T-cell (primary cell): ENCODE measurements around the gene ACSL4. TPM values are rescaled to one million over a fixed set of nuclear protein-coding genes. Genes with fewer than 3 reads are reported as not detected.

Experiments
- ATAC-seq, 4 experiments: fragments of 200-7000 bp in 3 of 4; fragments of 150-1000 bp in 1 of 4; cut with Tn5 transposase; replicated peaks in 1 of 4; 1 replicate in 3 of 4; 2 replicates in 1 of 4; pipeline ENCODE4 v1.10.0; 2021; ENCODE audit warnings: moderate library complexity in 3 of 4, mild to moderate bottlenecking in 2 of 4, moderate number of reproducible peaks in 1 of 4
- CTCF ChIA-PET, 2 donors: fragments of 300-600 bp; sonication (Branson Sonifier 250); formaldehyde crosslinking; loops; one replicate each; lab custom pipeline; 2022; ENCODE audit warnings: antibody characterized with exemption in 2 of 2; lab: Charles Lee
- POLR2A ChIA-PET, 2 donors: fragments of 300-600 bp; sonication (Branson Sonifier 250); formaldehyde crosslinking; loops; one replicate each; lab custom pipeline; 2022; ENCODE audit warnings: antibody characterized with exemption in 2 of 2; lab: Charles Lee
- DNase-seq, 35 experiments: peaks; one replicate each; pipeline versions ENCODE4 v3.0.0 to v3.0.0-alpha.2; 2013 to 2023
- H3K27ac ChIP-seq: one replicate; pipeline ENCODE4 v1.5.1; 2013; ENCODE audit warnings: low read length
- H3K27me3 ChIP-seq, 2 experiments: replicated peaks in 1 of 2; 1 replicate in 1 of 2; 2 replicates in 1 of 2; pipeline versions ENCODE4 v1.6.1 to v1.7.0; 2013; ENCODE audit warnings: low read length in 1 of 2, mixed read lengths in 1 of 2; ENCODE audit not compliant: control insufficient read depth in 2 of 2, insufficient read depth in 2 of 2; ENCODE audit errors: extremely low read depth in 1 of 2
- H3K36me3 ChIP-seq, 2 donors: 1 replicate in 1 of 2; 2 replicates in 1 of 2; pipeline versions ENCODE4 v1.6.1 to v1.7.0; 2013; ENCODE audit warnings: low read length in 1 of 2; ENCODE audit not compliant: control insufficient read depth in 2 of 2, insufficient read depth in 1 of 2; ENCODE audit errors: extremely low read depth in 1 of 2
- H3K4me1 ChIP-seq, 2 experiments: 1 replicate in 1 of 2; 2 replicates in 1 of 2; pipeline versions ENCODE4 v1.6.1 to v1.7.0; 2013; ENCODE audit warnings: low read length in 2 of 2, mixed read lengths in 1 of 2; ENCODE audit not compliant: insufficient read depth in 2 of 2, control insufficient read depth in 1 of 2; ENCODE audit errors: extremely low read depth in 1 of 2
- H3K4me3 ChIP-seq, 2 donors: 1 replicate in 1 of 2; 2 replicates in 1 of 2; pipeline versions ENCODE4 v1.5.1 to v1.7.0; 2013; ENCODE audit warnings: mild to moderate bottlenecking in 2 of 2, low read length in 1 of 2, moderate library complexity in 1 of 2; ENCODE audit not compliant: control insufficient read depth in 1 of 2; ENCODE audit errors: extremely low read depth in 1 of 2
- H3K9me3 ChIP-seq: 2 replicates; pipeline ENCODE4 v1.7.0; 2013
- H3K27ac Mint-ChIP-seq, 2 donors: one replicate each; pipeline ENCODE4 v1.8.0; 2020 to 2021; ENCODE audit warnings: mild to moderate bottlenecking in 2 of 2, mixed read lengths in 2 of 2
- H3K27me3 Mint-ChIP-seq, 2 donors: one replicate each; pipeline ENCODE4 v1.8.0; 2021 to 2022; ENCODE audit warnings: mixed read lengths in 2 of 2
- H3K36me3 Mint-ChIP-seq: one replicate; pipeline ENCODE4 v1.8.0; 2021; ENCODE audit warnings: mixed read lengths
- H3K4me1 Mint-ChIP-seq, 3 donors: one replicate each; pipeline ENCODE4 v1.8.0; 2020 to 2022; ENCODE audit warnings: mixed read lengths in 3 of 3, mild to moderate bottlenecking in 1 of 3
- H3K4me3 Mint-ChIP-seq, 3 donors: one replicate each; pipeline ENCODE4 v1.8.0; 2020 to 2022; ENCODE audit warnings: mild to moderate bottlenecking in 3 of 3, mixed read lengths in 3 of 3, moderate library complexity in 3 of 3
- H3K9me3 Mint-ChIP-seq, 3 donors: one replicate each; pipeline ENCODE4 v1.8.0; 2020 to 2022; ENCODE audit warnings: mixed read lengths in 3 of 3
- WGBS: methylation state at CpG from one replicate; pipeline ENCODE4 v1.1.5; 2013; ENCODE audit warnings: missing lambda C conversion rate; ENCODE audit not compliant: insufficient coverage; 5-methylcytosine and 5-hydroxymethylcytosine counted together
- total RNA-seq, 35 experiments: library from RNA in 6 of 35; stranded (reverse) in 6 of 35; fragments of 120-200 nt in 1 of 35; gene quantifications; one replicate each; pipeline versions ENCODE4 v1.2.1 to v1.2.4 and lab custom pipeline; 2013 to 2026

Gene ACSL4
- total RNA-seq, 5 donors from 2014 or later (not counting 1 experiment from before 2014, with no cell fraction given): 16.0 to 27.3 (median 17.1) TPM

DNA sequence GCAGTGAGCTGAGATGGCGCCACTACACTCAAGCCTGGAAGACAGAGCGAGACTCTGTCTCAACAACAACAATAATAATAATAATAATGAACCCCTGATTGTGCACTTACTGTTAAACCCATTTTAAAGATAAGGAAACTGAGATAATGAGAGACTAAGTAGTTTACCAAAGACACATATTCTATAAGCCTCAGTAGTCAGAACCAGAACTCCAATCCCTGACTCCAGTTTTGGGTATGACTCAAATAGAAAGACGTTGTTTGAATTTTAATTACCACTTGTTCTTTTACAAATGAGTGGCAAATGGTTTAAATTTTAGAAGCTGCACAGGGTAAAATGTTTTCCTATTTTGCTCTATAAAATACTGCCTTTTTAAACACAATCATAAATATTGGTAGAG lies 37.4 kb downstream of the ACSL4 start:
- H3K36me3 Mint-ChIP-seq: peaks cover 3% of the 10 kb centered on the region
- H3K27ac Mint-ChIP-seq: no peak overlapping the region
- no peaks in the 10 kb centered on the region for H3K9me3 Mint-ChIP-seq
- no peaks in the 10 kb centered on the region for H3K36me3 ChIP-seq
- H3K27me3 Mint-ChIP-seq: peaks cover 0 to 5% of the 10 kb centered on the region in 2 donors
- WGBS: no CpG with 5 or more reads among the region's 3 CpGs
- ChIA-PET CTCF (no interaction called here), POLR2A (interaction anchor here in 1 of 2 donors (0.6 kb wide), 1 partner anchor 300 kb away, joined by 3 read pairs; no protein-coding TSS in a partner anchor)
- H3K27me3 ChIP-seq: no peaks in the 10 kb centered on the region
- H3K4me1 Mint-ChIP-seq: peaks cover 8 to 34% (median 30%) of the 10 kb centered on the region in 3 donors
- no peak overlapping the region for H3K4me3 ChIP-seq
- H3K27ac ChIP-seq: no peak overlapping the region
- no peak for ATAC-seq
- no peak overlapping the region for H3K4me3 Mint-ChIP-seq
- H3K9me3 ChIP-seq: no peaks in the 10 kb centered on the region
- no peaks in the 10 kb centered on the region for H3K4me1 ChIP-seq
- DNase-seq: no peak

DNA sequence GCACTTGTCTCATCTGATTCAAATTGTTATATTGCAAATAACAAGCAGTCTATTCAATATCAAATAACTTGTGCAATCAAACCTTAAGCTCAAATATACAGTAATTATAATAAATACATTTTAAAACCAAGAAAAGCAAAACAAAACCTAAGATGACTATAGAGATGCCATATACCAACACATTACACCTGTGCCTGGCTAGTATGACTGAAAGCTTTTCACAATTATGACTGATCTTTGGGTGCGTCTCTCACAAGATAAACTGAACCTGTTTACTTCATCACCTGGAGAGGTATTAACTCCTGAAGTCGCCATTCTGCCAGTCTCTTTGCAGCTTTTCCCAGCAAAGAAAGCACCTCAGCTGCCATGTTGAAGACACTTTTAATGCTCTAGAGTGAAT lies 41.3 kb downstream of the ACSL4 start:
- no peak for DNase-seq
- Mint-ChIP-seq H3K36me3 (peaks cover 6% of the 10 kb centered on the region), H3K9me3 (no peaks in the 10 kb centered on the region), H3K27me3 (peaks cover 0 to 5% of the 10 kb centered on the region in 2 donors), H3K27ac (no peak overlapping the region), H3K4me3 (no peak overlapping the region), H3K4me1 (peaks cover 0 to 24% (median 18%) of the 10 kb centered on the region in 3 donors)
- H3K27ac ChIP-seq: no peak overlapping the region
- H3K27me3 ChIP-seq: no peaks in the 10 kb centered on the region
- CTCF ChIA-PET: interaction anchor here in 1 of 2 donors (0.6 kb wide), 1 partner anchor 195 kb away, joined by 3 read pairs; no protein-coding TSS in a partner anchor
- no peak overlapping the region for H3K4me3 ChIP-seq
- H3K4me1 ChIP-seq: no peaks in the 10 kb centered on the region
- WGBS: no CpG with 5 or more reads among the region's 2 CpGs
- POLR2A ChIA-PET: interaction anchor here in 1 of 2 donors (0.6 kb wide), 1 partner anchor 24 kb away, joined by 6 read pairs; no protein-coding TSS in a partner anchor
- ATAC-seq: no peak
- no peaks in the 10 kb centered on the region for H3K9me3 ChIP-seq
- no peaks in the 10 kb centered on the region for H3K36me3 ChIP-seq

DNA sequence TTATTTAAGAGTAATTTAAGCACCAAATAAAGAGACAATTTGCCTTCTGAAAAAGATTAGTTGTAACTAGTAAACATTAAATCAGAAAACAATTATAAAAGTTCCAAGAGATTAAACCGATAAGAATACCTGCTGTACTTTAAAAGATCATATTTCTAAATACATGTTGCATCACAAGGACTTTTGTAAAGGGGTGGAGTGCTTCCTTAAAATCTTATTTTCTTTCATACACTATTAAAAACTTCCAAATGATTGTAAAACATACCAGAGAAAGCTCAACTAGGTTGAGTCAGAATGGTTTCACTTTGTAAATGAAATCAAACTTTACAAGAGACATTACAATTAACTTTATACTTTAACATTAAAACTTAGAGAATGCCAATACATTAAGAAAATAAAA lies 41.8 kb downstream of the ACSL4 start:
- POLR2A ChIA-PET: no interaction called here

DNA sequence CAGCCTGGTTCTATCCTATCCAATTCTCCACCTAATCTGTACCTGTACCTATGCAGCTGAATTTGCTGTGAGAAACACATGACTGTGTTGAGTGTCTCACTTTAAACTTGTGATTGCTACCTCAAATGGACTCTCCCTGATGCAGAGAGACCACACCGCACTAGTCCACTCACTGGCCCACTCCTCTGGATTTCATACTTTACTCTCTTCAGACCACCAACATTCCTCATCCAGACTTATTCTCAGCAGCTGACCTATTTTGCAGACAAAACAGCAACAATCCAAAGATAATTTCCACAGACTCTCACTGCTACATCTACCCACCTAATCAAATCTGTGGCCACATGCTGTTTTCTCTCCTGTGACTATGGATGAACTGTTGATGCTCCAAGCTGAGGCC lies 45.2 kb downstream of the ACSL4 start:
- no peak for ATAC-seq
- H3K9me3 Mint-ChIP-seq: no peaks in the 10 kb centered on the region
- no peak overlapping the region for H3K27ac ChIP-seq
- no peaks in the 10 kb centered on the region for H3K4me1 ChIP-seq
- H3K36me3 Mint-ChIP-seq: peaks cover 3% of the 10 kb centered on the region
- DNase-seq: no peak
- POLR2A ChIA-PET: interaction anchor here in 1 of 2 donors (1.0 kb wide), 1 partner anchor 10 kb away, joined by 7 read pairs; no protein-coding TSS in a partner anchor
- peaks cover 0 to 4% of the 10 kb centered on the region in 2 donors for H3K27me3 Mint-ChIP-seq
- H3K27me3 ChIP-seq: no peaks in the 10 kb centered on the region
- CTCF ChIA-PET: interaction anchor here in 1 of 2 donors (1.5 kb wide), 1 partner anchor 169 kb away, joined by 3 read pairs; no protein-coding TSS in a partner anchor
- no peak overlapping the region for H3K4me3 ChIP-seq
- H3K36me3 ChIP-seq: no peaks in the 10 kb centered on the region
- no peak overlapping the region for H3K27ac Mint-ChIP-seq
- H3K9me3 ChIP-seq: no peaks in the 10 kb centered on the region
- H3K4me1 Mint-ChIP-seq: peaks cover 5 to 18% (median 9%) of the 10 kb centered on the region in 3 donors
- no peak overlapping the region for H3K4me3 Mint-ChIP-seq
- WGBS: 100% methylated on average over 1 of the region's 1 CpG

More for the DNA sequence above, 41.8 kb downstream of the ACSL4 start:
- no peak overlapping the region for H3K4me3 Mint-ChIP-seq
- peaks cover 6% of the 10 kb centered on the region for H3K36me3 Mint-ChIP-seq
- peaks cover 0 to 24% (median 14%) of the 10 kb centered on the region in 3 donors for H3K4me1 Mint-ChIP-seq
- Histone ChIP-seq H3K4me3 (no peak overlapping the region), H3K9me3 (no peaks in the 10 kb centered on the region), H3K27ac (no peak overlapping the region), H3K4me1 (no peaks in the 10 kb centered on the region), H3K27me3 (no peaks in the 10 kb centered on the region), H3K36me3 (no peaks in the 10 kb centered on the region)
- no peaks in the 10 kb centered on the region for H3K9me3 Mint-ChIP-seq
- no CpG with 5 or more reads among the region's 1 CpG for WGBS
- ATAC-seq (no peak), DNase-seq (no peak)
- no peak overlapping the region for H3K27ac Mint-ChIP-seq
- H3K27me3 Mint-ChIP-seq: peaks cover 0 to 3% of the 10 kb centered on the region in 2 donors
- CTCF ChIA-PET: interaction anchor here in 1 of 2 donors (0.6 kb wide), 1 partner anchor 10 kb away, joined by 4 read pairs; no protein-coding TSS in a partner anchor

DNA sequence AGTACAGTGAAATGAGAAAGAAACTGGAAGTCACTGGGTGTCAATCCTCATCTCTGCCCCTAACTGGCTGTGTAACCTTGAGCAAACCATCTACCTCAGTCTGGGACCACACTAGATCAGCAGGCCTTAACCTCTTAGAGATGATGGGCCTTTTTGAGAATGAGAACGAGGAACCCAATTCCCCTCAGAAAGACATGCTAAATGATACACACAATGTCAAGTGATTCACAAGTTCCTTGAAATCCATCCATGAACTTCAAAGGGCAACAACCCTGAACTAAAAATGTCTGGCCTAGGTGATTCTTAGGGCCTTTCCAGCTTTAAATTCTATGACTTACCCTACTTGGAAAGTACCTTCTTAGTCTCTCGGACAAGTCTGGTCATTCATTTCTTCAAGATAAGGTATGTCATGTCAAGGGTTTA lies 47.4 kb downstream of the ACSL4 start:
- DNase-seq (no peak), ATAC-seq (no peak)
- Mint-ChIP-seq H3K27me3 (peaks cover 0 to 4% of the 10 kb centered on the region in 2 donors), H3K36me3 (peaks cover 9% of the 10 kb centered on the region), H3K4me1 (peaks cover 5 to 15% (median 8%) of the 10 kb centered on the region in 3 donors), H3K4me3 (no peak overlapping the region), H3K27ac (no peak overlapping the region), H3K9me3 (no peaks in the 10 kb centered on the region)
- Histone ChIP-seq H3K27ac (no peak overlapping the region), H3K9me3 (no peaks in the 10 kb centered on the region), H3K4me3 (no peak overlapping the region), H3K36me3 (peaks cover 0 to under 1% of the 10 kb centered on the region in 2 donors), H3K27me3 (no peaks in the 10 kb centered on the region), H3K4me1 (no peaks in the 10 kb centered on the region)
- POLR2A ChIA-PET: no interaction called here
- CTCF ChIA-PET: interaction anchor here (1.0 to 1.1 kb wide), 2 partner anchors 27 kb away, joined by 3 to 8 read pairs; no protein-coding TSS in a partner anchor
- 50% methylated on average over 1 of the region's 2 CpGs for WGBS

DNA sequence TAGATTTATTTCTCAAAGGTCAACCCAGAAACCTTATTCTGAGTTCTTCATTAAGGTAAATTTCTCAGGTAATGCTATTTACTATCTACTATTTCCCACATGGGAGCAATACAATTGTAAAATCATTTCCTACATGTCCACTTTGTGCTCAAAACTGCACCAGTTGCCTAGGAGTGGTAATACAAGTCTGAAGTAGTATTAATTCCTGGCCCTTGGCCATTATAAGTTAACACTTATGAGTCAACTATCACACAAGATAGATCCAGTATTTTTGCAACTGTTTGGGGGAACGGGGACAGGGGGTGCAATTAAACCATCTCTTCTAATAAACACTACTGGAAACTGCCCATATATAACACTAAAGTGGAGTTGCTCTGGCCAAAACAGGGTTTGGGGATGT lies 48.9 kb downstream of the ACSL4 start:
- H3K4me1 Mint-ChIP-seq: peaks cover 5 to 10% (median 8%) of the 10 kb centered on the region in 3 donors
- DNase-seq: no peak
- no CpG with 5 or more reads among the region's 1 CpG for whole genome bisulfite sequencing
- Histone ChIP-seq H3K36me3 (peaks cover 0 to 11% of the 10 kb centered on the region in 2 donors), H3K4me1 (no peaks in the 10 kb centered on the region), H3K4me3 (no peak overlapping the region), H3K27me3 (no peaks in the 10 kb centered on the region), H3K27ac (no peak overlapping the region), H3K9me3 (no peaks in the 10 kb centered on the region)
- peaks cover 0 to 4% of the 10 kb centered on the region in 2 donors for H3K27me3 Mint-ChIP-seq
- no peak for ATAC-seq
- ChIA-PET CTCF (interaction anchor here in 1 of 2 donors (0.6 kb wide), 1 partner anchor 171 kb away, joined by 3 read pairs; no protein-coding TSS in a partner anchor), POLR2A (no interaction called here)
- H3K9me3 Mint-ChIP-seq: no peaks in the 10 kb centered on the region
- no peak overlapping the region for H3K27ac Mint-ChIP-seq
- H3K36me3 Mint-ChIP-seq: peaks cover 12% of the 10 kb centered on the region
- no peak overlapping the region for H3K4me3 Mint-ChIP-seq
